SK-N-SH (cell line): ENCODE measurements around the gene ARPC4.

Experiments
- CTCF ChIP-seq: fragments of 200-600 bp; sonication (generic); IDR thresholded peaks from 2 replicates; pipeline ENCODE4 v1.6.1; 2017; ENCODE audit warnings: antibody characterized with exemption, mild to moderate bottlenecking, moderate library complexity
- ELF1 ChIP-seq: IDR thresholded peaks from 2 replicates; pipeline ENCODE4 v1.4.0; 2012
- JUND ChIP-seq: IDR thresholded peaks from 2 replicates; pipeline ENCODE4 v1.4.0; 2012
- MAX ChIP-seq: IDR thresholded peaks from 2 replicates; pipeline ENCODE4 v1.4.0; 2012; ENCODE audit warnings: low read depth
- MXI1 ChIP-seq: IDR thresholded peaks from 2 replicates; pipeline ENCODE4 v1.6.1; 2012; ENCODE audit warnings: mild to moderate bottlenecking, low read depth, low read length, improper control_type of control experiment
- NRF1 ChIP-seq: IDR thresholded peaks from 2 replicates; pipeline ENCODE4 v1.6.1; 2012; ENCODE audit warnings: low read depth, mild to moderate bottlenecking, low read length
- PBX3 ChIP-seq: IDR thresholded peaks from 2 replicates; pipeline ENCODE4; 2012
- POLR2AphosphoS5 ChIP-seq: IDR thresholded peaks from 2 replicates; pipeline ENCODE4 v1.6.1; 2012; ENCODE audit warnings: low read depth, low read length
- RAD21 ChIP-seq: IDR thresholded peaks from 2 replicates; pipeline ENCODE4 v1.6.1; 2012; ENCODE audit warnings: mild to moderate bottlenecking, low read length
- REST ChIP-seq: IDR thresholded peaks from 2 replicates; pipeline ENCODE4 v1.6.1; 2012; ENCODE audit warnings: mild to moderate bottlenecking, low read depth, low read length, moderate library complexity
- TAF1 ChIP-seq: IDR thresholded peaks from 2 replicates; pipeline ENCODE4 v1.6.1; 2012; ENCODE audit warnings: low read depth, mild to moderate bottlenecking, low read length, moderate library complexity, borderline replicate concordance

- TF ChIP-seq MAX (no peak), CTCF (no peak), NRF1 (no peak), ELF1 (no peak), RAD21 (no peak), POLR2AphosphoS5 (no peak), TAF1 (no peak), PBX3 (no peak), JUND (no peak), REST (no peak), MXI1 (no peak)
Measured at GRCh38 chr3:9780910-9781309, 12.0 kb upstream of the ARPC4 start.
